Liver (tissue), 9 donors: ENCODE measurements around the gene DAPK2. TPM values are rescaled to one million over a fixed set of nuclear protein-coding genes. Genes with fewer than 3 reads are reported as not detected.
A peak's percentile ranks its signal among the peaks of the same experiment; 100 is the strongest.

Experiments
- DNase-seq: peaks from one replicate; pipeline ENCODE4 v3.0.0-alpha.2; 2017; ENCODE audit warnings: low spot score
- H3K27ac ChIP-seq, 2 donors: one replicate each; pipeline ENCODE4 v1.7.0; 2013; ENCODE audit warnings: inconsistent platforms in 2 of 2, low read length in 2 of 2, control low read depth in 1 of 2, low read depth in 1 of 2, mild to moderate bottlenecking in 1 of 2
- H3K27me3 ChIP-seq, 4 donors: one replicate each; pipeline versions ENCODE4 v1.6.1 to v1.7.0; 2013; ENCODE audit warnings: low read length in 3 of 4, inconsistent platforms in 1 of 4, mild to moderate bottlenecking in 1 of 4, moderate library complexity in 1 of 4; ENCODE audit not compliant: control insufficient read depth in 4 of 4, insufficient read depth in 4 of 4
- H3K36me3 ChIP-seq, 4 donors: one replicate each; pipeline versions ENCODE4 v1.6.1 to v1.7.0; 2013; ENCODE audit warnings: low read length in 3 of 4, mild to moderate bottlenecking in 3 of 4, low read depth in 1 of 4, moderate library complexity in 1 of 4; ENCODE audit not compliant: control insufficient read depth in 4 of 4, insufficient read depth in 3 of 4
- H3K4me1 ChIP-seq, 4 donors: one replicate each; pipeline versions ENCODE4 v1.6.1 to v1.7.0; 2013; ENCODE audit warnings: low read length in 3 of 4, mild to moderate bottlenecking in 3 of 4, moderate library complexity in 1 of 4; ENCODE audit not compliant: control insufficient read depth in 4 of 4, insufficient read depth in 4 of 4
- H3K4me3 ChIP-seq, 3 donors: one replicate each; pipeline versions ENCODE4 v1.6.1 to v1.7.0; 2013; ENCODE audit warnings: low read length in 3 of 3, control low read depth in 1 of 3, low read depth in 1 of 3, mild to moderate bottlenecking in 1 of 3
- H3K9ac ChIP-seq, 2 donors: one replicate each; pipeline ENCODE4 v1.7.0; 2013; ENCODE audit warnings: low read length in 2 of 2, mild to moderate bottlenecking in 2 of 2, moderate library complexity in 2 of 2, control low read depth in 1 of 2, low read depth in 1 of 2
- H3K9me3 ChIP-seq, 4 donors: one replicate each; pipeline versions ENCODE4 v1.6.1 to v1.7.0; 2013; ENCODE audit warnings: low read length in 3 of 4; ENCODE audit not compliant: control insufficient read depth in 4 of 4
- ATF3 ChIP-seq: IDR thresholded peaks from 2 replicates; pipeline ENCODE4 v1.6.1; 2016; ENCODE audit warnings: antibody characterized with exemption
- CTCF ChIP-seq: fragments of 150-350 bp; IDR thresholded peaks from 2 replicates; pipeline ENCODE4 v1.5.1; 2017; ENCODE audit warnings: improper control_type of control experiment, low read depth, low read length; ENCODE audit not compliant: missing input control
- EGR1 ChIP-seq, 2 donors: IDR thresholded peaks; 2 replicates each; pipeline ENCODE4 v1.6.1; 2016 to 2018; ENCODE audit warnings: antibody characterized with exemption in 2 of 2, low read depth in 2 of 2
- FOXA1 ChIP-seq: IDR thresholded peaks from 2 replicates; pipeline ENCODE4 v1.6.1; 2016; ENCODE audit warnings: antibody characterized with exemption
- FOXA2 ChIP-seq: IDR thresholded peaks from 2 replicates; pipeline ENCODE4 v1.6.1; 2016; ENCODE audit warnings: antibody characterized with exemption
- HNF4A ChIP-seq, 2 donors: conservative IDR thresholded peaks; 2 replicates each; pipeline ENCODE4 v1.6.1; 2016; ENCODE audit warnings: antibody characterized with exemption in 2 of 2, mild to moderate bottlenecking in 2 of 2
- HNF4G ChIP-seq: IDR thresholded peaks from 2 replicates; pipeline ENCODE4 v1.6.1; 2016; ENCODE audit warnings: antibody characterized with exemption
- JUND ChIP-seq, 2 donors: IDR thresholded peaks; 2 replicates each; pipeline ENCODE4 v1.6.1; 2016; ENCODE audit warnings: antibody characterized with exemption in 2 of 2
- MAX ChIP-seq: IDR thresholded peaks from 2 replicates; pipeline ENCODE4 v1.6.1; 2016; ENCODE audit warnings: antibody characterized with exemption
- NR2F2 ChIP-seq: IDR thresholded peaks from 2 replicates; pipeline ENCODE4 v1.6.1; 2016; ENCODE audit warnings: antibody characterized with exemption
- RAD21 ChIP-seq, 2 donors: IDR thresholded peaks; 2 replicates each; pipeline ENCODE4 v1.6.1; 2016; ENCODE audit warnings: antibody characterized with exemption in 2 of 2, mild to moderate bottlenecking in 2 of 2
- REST ChIP-seq: IDR thresholded peaks from 2 replicates; pipeline ENCODE4 v1.6.1; 2016; ENCODE audit warnings: antibody characterized with exemption, mild to moderate bottlenecking
- RXRA ChIP-seq, 2 donors: IDR thresholded peaks; 2 replicates each; pipeline ENCODE4 v1.6.1; 2017 to 2018; ENCODE audit warnings: antibody characterized with exemption in 2 of 2, mild to moderate bottlenecking in 1 of 2
- SP1 ChIP-seq: IDR thresholded peaks from 2 replicates; pipeline ENCODE4 v1.6.1; 2018; ENCODE audit warnings: antibody characterized with exemption, mild to moderate bottlenecking
- TAF1 ChIP-seq: conservative IDR thresholded peaks from 2 replicates; pipeline ENCODE4 v1.6.1; 2016; ENCODE audit warnings: antibody characterized with exemption, mild to moderate bottlenecking
- YY1 ChIP-seq: IDR thresholded peaks from 2 replicates; pipeline ENCODE4 v1.6.1; 2016; ENCODE audit warnings: antibody characterized with exemption, mild to moderate bottlenecking
- ZBTB33 ChIP-seq: IDR thresholded peaks from 2 replicates; pipeline ENCODE4 v1.6.1; 2016; ENCODE audit warnings: antibody characterized with exemption
- WGBS: extraction: QIAGEN DNeasy Blood & Tissue Kit; methylation state at CpG from one replicate; pipeline ENCODE4 v1.1.7; 2013; 5-methylcytosine and 5-hydroxymethylcytosine counted together
- polyA plus RNA-seq, 2 donors: library from polyadenylated mRNA; stranded (reverse) in 1 of 2; unstranded in 1 of 2; fragments of 200-250 nt in 1 of 2; fragments of >200 nt in 1 of 2; fragmentation: Nextera tagmentation in 1 of 2; extraction: Ambion mirVana in 1 of 2; gene quantifications; one replicate each; pipeline versions ENCODE4 v1.2.1 to v1.2.3, GENCODE V29; 2013 to 2015
- total RNA-seq, 2 donors: library from RNA; depleted of rRNA; stranded (reverse); fragments of >200 nt; gene quantifications; one replicate each; pipeline ENCODE4 v1.2.3, GENCODE V29; 2014
- donor health status: healthy.
- donor health status: healthy.
- donor health status: healthy.
- donor health status: healthy.
- donor health status: healthy.

DAPK2 gene
- total and polyA plus RNA-seq, 4 donors: 1.0 to 3.6 (median 1.1) TPM

- Histone ChIP-seq H3K4me3 (no peak overlapping the region), H3K36me3 (no peaks in the 10 kb centered on the region), H3K27me3 (no peaks in the 10 kb centered on the region), H3K4me1 (peaks cover 17 to 51% (median 42%) of the 10 kb centered on the region in 4 donors), H3K9ac (no peak overlapping the region), H3K9me3 (no peaks in the 10 kb centered on the region), H3K27ac (no peak overlapping the region)
- WGBS: 67% methylated on average over 4 of the region's 4 CpGs
- DNase-seq: no peak
- TF ChIP-seq ZBTB33 (no peak), SP1 (no peak), RAD21 (IDR thresholded peaks at IDR 0.05) (no peak), MAX (no peak), FOXA1 (no peak), EGR1 (IDR thresholded peaks at IDR 0.05; ENCODE audit: low read depth in 2 of 2) (no peak), ATF3 (no peak), TAF1 (no peak), YY1 (no peak), FOXA2 (no peak)
Observed at GRCh38 chr15:64068133-64068532, 21.8 kb upstream of the DAPK2 start.

GRCh38 chr15:64067564-64068030, 21.3 kb upstream of the DAPK2 start:
- peaks cover 17 to 48% (median 41%) of the 10 kb centered on the region in 4 donors for H3K4me1 ChIP-seq
- H3K27ac ChIP-seq: no peak overlapping the region
- no peaks in the 10 kb centered on the region for H3K27me3 ChIP-seq
- WGBS: 21% methylated on average over 11 of the region's 11 CpGs
- no peaks in the 10 kb centered on the region for H3K36me3 ChIP-seq
- no peak for TF ChIP-seq JUND (IDR thresholded peaks at IDR 0.05)
- TF ChIP-seq HNF4A (conservative IDR thresholded peaks at IDR 0.05): no peak
- no peak for TF ChIP-seq FOXA2
- no peak for TF ChIP-seq MAX
- no peak for TF ChIP-seq EGR1 (IDR thresholded peaks at IDR 0.05; ENCODE audit: low read depth in 2 of 2)
- TF ChIP-seq RXRA (IDR thresholded peaks at IDR 0.05): peak in 1 of 2 donors; percentile 6
- TF ChIP-seq HNF4G: no peak
- TF ChIP-seq YY1: no peak
- TF ChIP-seq CTCF: peak; percentile 95
- no peak for TF ChIP-seq FOXA1
- TF ChIP-seq ZBTB33: no peak
- no peak for TF ChIP-seq TAF1
- TF ChIP-seq RAD21 (IDR thresholded peaks at IDR 0.05): peak; percentile 90 to 92
- TF ChIP-seq NR2F2: no peak
- TF ChIP-seq ATF3: no peak
- no peak for TF ChIP-seq REST
- no peaks in the 10 kb centered on the region for H3K9me3 ChIP-seq
- no peak overlapping the region for H3K9ac ChIP-seq
- DNase-seq: peak; percentile 77
- H3K4me3 ChIP-seq: no peak overlapping the region
